ENCODE results near the gene IL22RA1. TPM values are rescaled to one million over a fixed set of nuclear protein-coding genes. Genes with fewer than 3 reads are reported as not detected.

Gene IL22RA1
- total and polyA plus RNA-seq, 10 of the 15 experiments (the other 5 are each of a cell fraction or from before 2014, with no cell fraction given): not detected

DNA sequence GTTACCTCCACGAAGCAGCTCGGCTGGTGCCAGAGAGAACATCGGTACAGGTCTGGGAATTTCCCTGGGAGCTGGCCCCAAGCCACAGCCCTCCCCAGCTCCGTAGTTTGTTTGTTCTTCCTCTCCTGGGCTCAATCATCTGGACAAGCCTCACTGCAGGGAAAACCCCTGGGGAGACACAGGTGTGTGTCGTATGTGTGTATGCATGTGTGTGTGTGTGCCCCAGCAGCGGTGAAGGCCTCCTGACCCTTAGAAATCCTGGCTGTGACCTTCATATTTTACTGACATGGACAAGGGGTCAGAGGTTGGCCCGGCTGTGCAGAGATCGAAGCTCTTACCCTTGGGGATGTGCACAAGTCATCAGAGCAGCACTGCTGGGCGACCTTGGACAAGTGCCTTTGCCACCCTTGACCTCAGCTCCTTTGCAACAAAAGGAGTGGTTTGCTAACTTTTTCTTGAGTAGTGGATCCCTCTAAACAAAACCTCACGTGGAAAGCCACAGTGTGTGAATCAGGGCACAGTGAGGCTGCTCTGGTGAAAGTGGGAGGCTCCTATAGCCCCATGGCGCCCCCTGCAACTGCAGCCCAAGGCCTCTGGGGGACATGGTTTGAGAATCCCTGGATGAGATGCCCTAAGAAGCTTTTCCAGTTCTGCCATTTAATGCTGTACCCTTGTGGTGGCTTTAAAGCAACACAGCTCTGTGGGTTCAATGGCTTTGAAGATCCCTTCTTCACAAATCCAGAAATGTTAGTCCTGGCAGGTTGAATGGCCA, 12.3 kb upstream of the IL22RA1 start:
- Histone ChIP-seq H3K9ac (ENCODE audit: control insufficient read depth, insufficient read depth, low read length) (no peak overlapping the region), H2AFZ (ENCODE audit: control insufficient read depth, low read depth, low read length) (no peak overlapping the region), H3K27ac (ENCODE audit: control insufficient read depth, insufficient read depth) (no peak overlapping the region), H3K4me1 (ENCODE audit: control insufficient read depth, insufficient read depth, low read length) (peaks cover 11% of the 10 kb centered on the region), H3K36me3 (ENCODE audit: control insufficient read depth in 2 of 2, insufficient read depth in 2 of 2, low read length in 1 of 2) (no peaks in the 10 kb centered on the region), H3K27me3 (replicated peaks in 1 of 2; ENCODE audit: control insufficient read depth in 2 of 2, insufficient read depth in 2 of 2, low read length in 1 of 2) (no peaks in the 10 kb centered on the region; a peak in 1 of 4 replicates), H3K79me2 (ENCODE audit: control insufficient read depth, insufficient read depth, low read length) (no peaks in the 10 kb centered on the region), H3K4me2 (ENCODE audit: control insufficient read depth, insufficient read depth) (peak overlapping the region; percentile 59), H3K4me3 (no peak overlapping the region), H4K20me1 (ENCODE audit: control insufficient read depth, insufficient read depth) (no peaks in the 10 kb centered on the region), H3K9me3 (replicated peaks; ENCODE audit: control insufficient read depth, insufficient read depth, low read length) (no peaks in the 10 kb centered on the region)
- ChIA-PET SMC1A (ENCODE audit: uncharacterized antibody, unreplicated experiment) (interaction anchor here (1.4 to 9.5 kb wide), 4 partner anchors 35 to 238 kb away, joined by 6 to 104 read pairs (median 8); no protein-coding TSS in a partner anchor), RAD21 (ENCODE audit: unreplicated experiment) (interaction anchor here (0.9 to 3.4 kb wide), 4 partner anchors 35 to 237 kb away, joined by 3 to 8 read pairs (median 6); no protein-coding TSS in a partner anchor), CTCF (interaction anchor here (0.6 to 10.4 kb wide), 9 partner anchors 36 to 533 kb away, joined by 3 to 134 read pairs (median 3); partner anchors contain the start of gene NIPAL3), POLR2A (interaction anchor here (0.8 kb wide), 1 partner anchor 30 kb away, joined by 4 read pairs; no protein-coding TSS in a partner anchor)
- FAIRE-seq (peak; percentile 64), DNase-seq (ENCODE audit: low read depth, low spot score) (peak; percentile 25), ATAC-seq (peak; percentile 23)
- 27% methylated on average over 11 of the region's 11 CpGs for WGBS (ENCODE audit: insufficient coverage, insufficient replicate concordance, low lambda C conversion rate, missing lambda C conversion rate)
- no TSS peak for BruUV-seq (replicated peaks)
- intact Hi-C loops (cut with micrococcal nuclease; ENCODE audit: unreplicated experiment) (no loop called here), in situ Hi-C loops (cut with MboI) (no loop called here)
- no peak for TF ChIP-seq BHLHE40 (IDR thresholded peaks at IDR 0.05; ENCODE audit: borderline replicate concordance in 1 of 2, low read depth in 2 of 2, low read length in 1 of 2)
- TF ChIP-seq NR2F1 (conservative IDR thresholded peaks at IDR 0.05): peak; percentile 44; the same call in 1 of the 2 replicates
- TF ChIP-seq RCOR1 (conservative IDR thresholded peaks at IDR 0.05; ENCODE audit: low read depth, low read length): no peak
- no peak for TF ChIP-seq HSF1 (IDR thresholded peaks at IDR 0.05; ENCODE audit: low read depth, low read length)
- TF ChIP-seq BMI1 (IDR thresholded peaks at IDR 0.05; ENCODE audit: borderline replicate concordance): no peak
- TF ChIP-seq CHD1 (IDR thresholded peaks at IDR 0.05; ENCODE audit: low read depth, low read length): no peak
- TF ChIP-seq TCF3 (IDR thresholded peaks at IDR 0.05; ENCODE audit: borderline replicate concordance, insufficient read depth, low read depth, low read length): peak; percentile 52; the same call in 1 of the 2 replicates
- TF ChIP-seq, protein P1, sequence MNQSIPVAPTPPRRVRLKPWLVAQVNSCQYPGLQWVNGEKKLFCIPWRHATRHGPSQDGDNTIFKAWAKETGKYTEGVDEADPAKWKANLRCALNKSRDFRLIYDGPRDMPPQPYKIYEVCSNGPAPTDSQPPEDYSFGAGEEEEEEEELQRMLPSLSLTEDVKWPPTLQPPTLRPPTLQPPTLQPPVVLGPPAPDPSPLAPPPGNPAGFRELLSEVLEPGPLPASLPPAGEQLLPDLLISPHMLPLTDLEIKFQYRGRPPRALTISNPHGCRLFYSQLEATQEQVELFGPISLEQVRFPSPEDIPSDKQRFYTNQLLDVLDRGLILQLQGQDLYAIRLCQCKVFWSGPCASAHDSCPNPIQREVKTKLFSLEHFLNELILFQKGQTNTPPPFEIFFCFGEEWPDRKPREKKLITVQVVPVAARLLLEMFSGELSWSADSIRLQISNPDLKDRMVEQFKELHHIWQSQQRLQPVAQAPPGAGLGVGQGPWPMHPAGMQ (IDR thresholded peaks at IDR 0.05; ENCODE audit: borderline replicate concordance): no peak
- no peak for TF ChIP-seq RELB (IDR thresholded peaks at IDR 0.05; ENCODE audit: low read depth)
- TF ChIP-seq RELA (IDR thresholded peaks at IDR 0.05; ENCODE audit: borderline replicate concordance, partially characterized antibody): peak; percentile 39
- TF ChIP-seq MTA2 (IDR thresholded peaks at IDR 0.05; ENCODE audit: low read depth): no peak
- TF ChIP-seq EED (IDR thresholded peaks at IDR 0.05; ENCODE audit: low read depth): peak; percentile 46; the same call in 1 of the 2 replicates
- no peak for TF ChIP-seq GABPA (IDR thresholded peaks at IDR 0.05; ENCODE audit: low read depth)
- TF ChIP-seq, protein P2, sequence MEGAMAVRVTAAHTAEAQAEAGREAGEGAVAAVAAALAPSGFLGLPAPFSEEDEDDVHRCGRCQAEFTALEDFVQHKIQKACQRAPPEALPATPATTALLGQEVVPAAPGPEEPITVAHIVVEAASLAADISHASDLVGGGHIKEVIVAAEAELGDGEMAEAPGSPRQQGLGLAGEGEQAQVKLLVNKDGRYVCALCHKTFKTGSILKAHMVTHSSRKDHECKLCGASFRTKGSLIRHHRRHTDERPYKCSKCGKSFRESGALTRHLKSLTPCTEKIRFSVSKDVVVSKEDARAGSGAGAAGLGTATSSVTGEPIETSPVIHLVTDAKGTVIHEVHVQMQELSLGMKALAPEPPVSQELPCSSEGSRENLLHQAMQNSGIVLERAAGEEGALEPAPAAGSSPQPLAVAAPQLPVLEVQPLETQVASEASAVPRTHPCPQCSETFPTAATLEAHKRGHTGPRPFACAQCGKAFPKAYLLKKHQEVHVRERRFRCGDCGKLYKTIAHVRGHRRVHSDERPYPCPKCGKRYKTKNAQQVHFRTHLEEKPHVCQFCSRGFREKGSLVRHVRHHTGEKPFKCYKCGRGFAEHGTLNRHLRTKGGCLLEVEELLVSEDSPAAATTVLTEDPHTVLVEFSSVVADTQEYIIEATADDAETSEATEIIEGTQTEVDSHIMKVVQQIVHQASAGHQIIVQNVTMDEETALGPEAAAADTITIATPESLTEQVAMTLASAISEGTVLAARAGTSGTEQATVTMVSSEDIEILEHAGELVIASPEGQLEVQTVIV (IDR thresholded peaks at IDR 0.05; ENCODE audit: borderline replicate concordance, partially characterized antibody): no peak
